GM12878 (cell line): Measurements from ENCODE around the gene ETV2. TPM values are rescaled to one million over a fixed set of nuclear protein-coding genes. Genes with fewer than 3 reads are reported as not detected.

ENCODE experiments used
- ATAC-seq: fragments of 200-7000 bp; cut with Tn5 transposase; 3 replicates; pipeline ENCODE4 v1.9.1; 2020; ENCODE audit warnings: mild to moderate bottlenecking, moderate library complexity
- BruUV-seq: library from RNA; stranded (reverse); fragments of 400-500 nt; replicated peaks from 2 replicates; lab custom pipeline; 2021; lab: Mats Ljungman, UMichigan
- CTCF ChIA-PET: fragments of 300-600 bp; sonication (Branson Sonifier 250); formaldehyde crosslinking; extraction: SDS; loops from one replicate; lab custom pipeline; 2021; ENCODE audit warnings: inconsistent platforms; lab: Yijun Ruan, JAX
- POLR2A ChIA-PET: fragments of 350-600 bp; formaldehyde crosslinking; extraction: SDS; loops from one replicate; lab custom pipeline; 2021; ENCODE audit warnings: inconsistent platforms; lab: Charles Lee
- RAD21 ChIA-PET: fragments of 300-600 bp; sonication (Branson Sonifier 250); formaldehyde crosslinking; loops from one replicate; lab custom pipeline; 2023; ENCODE audit warnings: antibody characterized with exemption; ENCODE audit not compliant: unreplicated experiment; lab: Charles Lee
- SMC1A ChIA-PET: fragments of 300-600 bp; sonication (Branson Sonifier 250); formaldehyde crosslinking; loops from one replicate; lab custom pipeline; 2023; ENCODE audit not compliant: unreplicated experiment, uncharacterized antibody; lab: Charles Lee
- DNase-seq: peaks from one replicate; pipeline ENCODE4 v3.0.0-alpha.2; 2011; ENCODE audit warnings: low read depth, low spot score
- FAIRE-seq: peaks from 3 replicates; lab custom pipeline; 2011; peaks lifted over from hg19 to GRCh38; lab: Jason Lieb, UNC
- H2AFZ ChIP-seq: 2 replicates; pipeline ENCODE4 v1.6.0; 2011; ENCODE audit warnings: low read depth, low read length, control low read depth; ENCODE audit not compliant: control insufficient read depth
- H3K27ac ChIP-seq: 2 replicates; pipeline ENCODE4 v1.5.1; 2011; ENCODE audit warnings: control low read depth; ENCODE audit not compliant: control insufficient read depth, insufficient read depth
- H3K27me3 ChIP-seq, 2 experiments: replicated peaks in 1 of 2; 2 replicates each; pipeline versions ENCODE4 v1.6.0 to v1.6.1; 2011; ENCODE audit warnings: low read length in 1 of 2; ENCODE audit not compliant: control insufficient read depth in 2 of 2, insufficient read depth in 2 of 2
- H3K36me3 ChIP-seq, 2 experiments: 2 replicates each; pipeline ENCODE4 v1.5.1; 2011; ENCODE audit warnings: low read length in 1 of 2; ENCODE audit not compliant: control insufficient read depth in 2 of 2, insufficient read depth in 2 of 2
- H3K4me1 ChIP-seq: 2 replicates; pipeline ENCODE4 v1.6.1; 2011; ENCODE audit warnings: mild to moderate bottlenecking, low read length, moderate library complexity, mixed read lengths; ENCODE audit not compliant: control insufficient read depth, insufficient read depth
- H3K4me2 ChIP-seq: 2 replicates; pipeline ENCODE4 v1.6.0; 2011; ENCODE audit warnings: control low read depth; ENCODE audit not compliant: control insufficient read depth, insufficient read depth
- H3K4me3 ChIP-seq: fragments of 200-600 bp; sonication (generic); 2 replicates; pipeline ENCODE4 v1.5.1; 2016
- H3K79me2 ChIP-seq: 2 replicates; pipeline ENCODE4 v1.6.0; 2011; ENCODE audit warnings: low read length; ENCODE audit not compliant: control insufficient read depth, insufficient read depth
- H3K9ac ChIP-seq: 2 replicates; pipeline ENCODE4 v1.8.0; 2011; ENCODE audit warnings: low read length, control low read depth, mixed read lengths; ENCODE audit not compliant: control insufficient read depth, insufficient read depth
- H3K9me3 ChIP-seq: replicated peaks from 3 replicates; pipeline ENCODE4 v1.5.1; 2011; ENCODE audit warnings: mild to moderate bottlenecking, low read length; ENCODE audit not compliant: control insufficient read depth, insufficient read depth
- H4K20me1 ChIP-seq: 2 replicates; pipeline ENCODE4 v1.6.0; 2011; ENCODE audit not compliant: control insufficient read depth, insufficient read depth
- BHLHE40 ChIP-seq, 2 experiments: fragments of 450-650 bp in 1 of 2; IDR thresholded peaks; 2 replicates each; pipeline ENCODE4 v1.6.1; 2011 to 2017; ENCODE audit warnings: low read depth in 2 of 2, borderline replicate concordance in 1 of 2, improper control_type of control experiment in 1 of 2, low read length in 1 of 2, mild to moderate bottlenecking in 1 of 2
- CBFB ChIP-seq: IDR thresholded peaks from 2 replicates; pipeline ENCODE4 v1.6.1; 2016; ENCODE audit warnings: antibody characterized with exemption, low read depth
- MEF2B ChIP-seq: fragments of 450-650 bp; IDR thresholded peaks from 2 replicates; pipeline ENCODE4 v1.6.1; 2018; ENCODE audit warnings: mild to moderate bottlenecking, moderate library complexity; ENCODE audit not compliant: partially characterized antibody, poor library complexity, severe bottlenecking
- NFYA ChIP-seq: IDR thresholded peaks from 2 replicates; pipeline ENCODE4 v1.6.1; 2011; ENCODE audit warnings: low read depth, mild to moderate bottlenecking, low read length, improper control_type of control experiment, borderline replicate concordance
- SKIL ChIP-seq: fragments of 450-650 bp; IDR thresholded peaks from 2 replicates; pipeline ENCODE4 v1.6.1; 2017; ENCODE audit warnings: mild to moderate bottlenecking, low read depth, inconsistent platforms; ENCODE audit not compliant: poor library complexity, severe bottlenecking
- ZBTB33 ChIP-seq: fragments of 450-650 bp; IDR thresholded peaks from 2 replicates; pipeline ENCODE4 v1.6.1; 2017; ENCODE audit warnings: mild to moderate bottlenecking
- WGBS: methylation state at CpG from one replicate; pipeline ENCODE4 v1.1.6; 2016; ENCODE audit warnings: low lambda C conversion rate; ENCODE audit not compliant: insufficient replicate concordance, insufficient coverage; ENCODE audit errors: missing lambda C conversion rate; 5-methylcytosine and 5-hydroxymethylcytosine counted together
- in situ Hi-C: fragments of 300-500 bp; cut with MboI; formaldehyde crosslinking; loops from 9 replicates; pipeline ENCODE4 v1.14.3; 2018; ENCODE audit warnings: mixed read lengths
- intact Hi-C: fragments of 100-400 bp; cut with micrococcal nuclease; formaldehyde crosslinking; loops from one replicate; pipeline ENCODE4 v1.14.2; 2022; ENCODE audit not compliant: unreplicated experiment
- polyA plus RNA-seq, 11 experiments: library from polyadenylated mRNA; depleted of rRNA in 4 of 11; unstranded in 6 of 11; stranded (reverse) in 5 of 11; fragments of >200 nt; fragmentation: Nextera tagmentation in 4 of 11; fragmentation: Illumina TruSeq in 1 of 11; extraction: Ambion mirVana in 4 of 11; extraction: Trizol in 1 of 11; gene quantifications; 1 replicate in 1 of 11; 2 replicates in 10 of 11; pipeline versions ENCODE4 v1.2.1 to v1.2.3, GENCODE V29; 2011 to 2016; ENCODE audit warnings: inconsistent platforms in 2 of 11, missing spikeins in 2 of 11, low read depth in 1 of 11
- total RNA-seq, 4 experiments: library from RNA; depleted of rRNA in 3 of 4; stranded (reverse); fragments of >200 nt in 3 of 4; fragmentation: Illumina TruSeq in 1 of 4; extraction: Trizol in 1 of 4; gene quantifications; 2 replicates each; pipeline versions ENCODE4 v1.2.1 to v1.2.3, GENCODE V29; 2013 to 2021
- TF ChIP-seq, protein P1 (sequence below): fragments of 450-650 bp; IDR thresholded peaks from 2 replicates; pipeline ENCODE4 v1.6.1; 2017; ENCODE audit warnings: low read depth, mild to moderate bottlenecking, moderate library complexity
- TF ChIP-seq, protein P2 (sequence below): fragments of 450-650 bp; IDR thresholded peaks from 2 replicates; pipeline ENCODE4 v1.6.1; 2017; ENCODE audit warnings: borderline replicate concordance

The ETV2 gene
- total and polyA plus RNA-seq, 10 of the 15 experiments (the other 5 are each of a cell fraction or from before 2014, with no cell fraction given), result 0.10 to 1.4 (median 0.54) TPM; not detected in 1

DNA sequence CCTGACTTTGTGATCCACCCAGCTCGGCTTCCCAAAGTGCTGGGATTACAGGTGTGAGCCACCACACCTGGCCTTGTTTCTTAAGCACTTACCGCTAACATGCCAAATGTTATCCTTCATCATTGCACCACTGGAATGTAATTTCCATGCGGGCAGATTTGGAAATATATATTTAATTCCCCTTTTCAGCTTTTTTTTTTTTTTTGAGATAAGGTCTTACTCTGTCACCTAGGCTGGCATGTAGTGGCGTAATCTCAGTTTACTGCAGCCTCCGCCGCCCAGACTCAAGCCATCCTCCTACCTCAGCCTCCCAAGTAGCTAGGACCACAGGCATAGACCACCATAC, 20.4 kb downstream of the ETV2 start:
- H3K4me1 ChIP-seq, result no peaks in the 10 kb centered on the region
- ChIA-PET SMC1A (interaction anchor here (0.5 to 1.7 kb wide), 3 partner anchors 11 to 46 kb away, joined by 3 to 5 read pairs (median 3); partner anchors contain the start of gene COX6B1), RAD21 (no interaction called here), CTCF (interaction anchor here (0.7 to 1.0 kb wide), 5 partner anchors 25 to 127 kb away, joined by 3 to 4 read pairs (median 4); partner anchors contain the start of gene LIN37), POLR2A (interaction anchor here (1.1 kb wide), 1 partner anchor 43 kb away, joined by 3 read pairs; no protein-coding TSS in a partner anchor)
- H3K27me3 ChIP-seq, result no peaks in the 10 kb centered on the region
- BruUV-seq, result no TSS peak
- no peak overlapping the region for H3K4me3 ChIP-seq
- no peak overlapping the region for H2AFZ ChIP-seq
- DNase-seq, result no peak
- H3K79me2 ChIP-seq, result no peaks in the 10 kb centered on the region
- H3K27ac ChIP-seq, result no peak overlapping the region
- no peak overlapping the region for H3K9ac ChIP-seq
- WGBS, result over 99% methylated on average over 6 of the region's 6 CpGs
- intact Hi-C loops, result no loop called here
- H3K4me2 ChIP-seq, result no peak overlapping the region
- no peak for FAIRE-seq
- H4K20me1 ChIP-seq, result no peaks in the 10 kb centered on the region
- no peak for TF ChIP-seq NFYA
- no peak for ATAC-seq
- in situ Hi-C loops, result no loop called here
- H3K36me3 ChIP-seq, result peaks cover 7 to 8% of the 10 kb centered on the region in 2 experiments; a peak in 3 of 4 replicates
- no peaks in the 10 kb centered on the region for H3K9me3 ChIP-seq

DNA sequence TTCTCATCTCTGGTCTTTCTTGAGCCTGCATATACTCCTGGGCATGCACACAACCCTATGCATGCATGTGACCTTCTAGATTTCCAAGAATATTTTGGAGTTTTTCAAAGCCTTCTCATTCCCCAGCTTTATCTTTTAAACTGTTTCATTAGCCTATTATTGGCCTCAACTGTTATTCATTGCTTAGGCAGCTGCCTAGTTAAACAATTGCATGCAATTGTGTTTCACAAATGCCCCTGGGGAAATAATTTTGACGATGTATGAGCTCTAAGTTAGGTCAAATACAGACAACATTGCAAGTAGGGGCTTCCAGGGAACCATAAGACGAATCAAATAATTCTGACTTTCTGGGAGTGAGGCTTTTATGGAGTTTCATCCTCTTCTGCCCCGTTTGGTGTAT, 22.4 kb downstream of the ETV2 start:
- Histone ChIP-seq H3K4me3 (no peak overlapping the region), H3K9me3 (no peaks in the 10 kb centered on the region), H4K20me1 (no peaks in the 10 kb centered on the region), H3K27ac (no peak overlapping the region), H3K36me3 (peaks cover 0 to 8% of the 10 kb centered on the region in 2 experiments; a peak in 2 of 4 replicates), H2AFZ (no peak overlapping the region), H3K27me3 (no peaks in the 10 kb centered on the region), H3K79me2 (no peaks in the 10 kb centered on the region), H3K9ac (no peak overlapping the region), H3K4me1 (no peaks in the 10 kb centered on the region), H3K4me2 (no peak overlapping the region)
- POLR2A ChIA-PET, result no interaction called here
- WGBS, result 73% methylated on average over 3 of the region's 3 CpGs
- RAD21 ChIA-PET, result interaction anchor here (1.3 kb wide), 1 partner anchor 84 kb away, joined by 4 read pairs; the partner anchor contains the start of gene LIN37
- in situ Hi-C loops, result no loop called here
- ATAC-seq (no peak), FAIRE-seq (no peak), DNase-seq (no peak)
- SMC1A ChIA-PET, result no interaction called here
- intact Hi-C loops, result no loop called here
- no TSS peak for BruUV-seq
- CTCF ChIA-PET, result interaction anchor here (0.5 kb wide), 1 partner anchor 63 kb away, joined by 3 read pairs; no protein-coding TSS in a partner anchor
- no peak for TF ChIP-seq SKIL
- TF ChIP-seq, protein P1, sequence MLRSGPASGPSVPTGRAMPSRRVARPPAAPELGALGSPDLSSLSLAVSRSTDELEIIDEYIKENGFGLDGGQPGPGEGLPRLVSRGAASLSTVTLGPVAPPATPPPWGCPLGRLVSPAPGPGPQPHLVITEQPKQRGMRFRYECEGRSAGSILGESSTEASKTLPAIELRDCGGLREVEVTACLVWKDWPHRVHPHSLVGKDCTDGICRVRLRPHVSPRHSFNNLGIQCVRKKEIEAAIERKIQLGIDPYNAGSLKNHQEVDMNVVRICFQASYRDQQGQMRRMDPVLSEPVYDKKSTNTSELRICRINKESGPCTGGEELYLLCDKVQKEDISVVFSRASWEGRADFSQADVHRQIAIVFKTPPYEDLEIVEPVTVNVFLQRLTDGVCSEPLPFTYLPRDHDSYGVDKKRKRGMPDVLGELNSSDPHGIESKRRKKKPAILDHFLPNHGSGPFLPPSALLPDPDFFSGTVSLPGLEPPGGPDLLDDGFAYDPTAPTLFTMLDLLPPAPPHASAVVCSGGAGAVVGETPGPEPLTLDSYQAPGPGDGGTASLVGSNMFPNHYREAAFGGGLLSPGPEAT, result no peak
- TF ChIP-seq, protein P2, sequence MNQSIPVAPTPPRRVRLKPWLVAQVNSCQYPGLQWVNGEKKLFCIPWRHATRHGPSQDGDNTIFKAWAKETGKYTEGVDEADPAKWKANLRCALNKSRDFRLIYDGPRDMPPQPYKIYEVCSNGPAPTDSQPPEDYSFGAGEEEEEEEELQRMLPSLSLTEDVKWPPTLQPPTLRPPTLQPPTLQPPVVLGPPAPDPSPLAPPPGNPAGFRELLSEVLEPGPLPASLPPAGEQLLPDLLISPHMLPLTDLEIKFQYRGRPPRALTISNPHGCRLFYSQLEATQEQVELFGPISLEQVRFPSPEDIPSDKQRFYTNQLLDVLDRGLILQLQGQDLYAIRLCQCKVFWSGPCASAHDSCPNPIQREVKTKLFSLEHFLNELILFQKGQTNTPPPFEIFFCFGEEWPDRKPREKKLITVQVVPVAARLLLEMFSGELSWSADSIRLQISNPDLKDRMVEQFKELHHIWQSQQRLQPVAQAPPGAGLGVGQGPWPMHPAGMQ, result no peak
- no peak for TF ChIP-seq ZBTB33
- TF ChIP-seq MEF2B, result no peak
- TF ChIP-seq CBFB, result no peak
- no peak for TF ChIP-seq BHLHE40 (IDR thresholded peaks at IDR 0.05; ENCODE audit: borderline replicate concordance in 1 of 2, low read depth in 2 of 2, low read length in 1 of 2)
